MCF 10A (cell line): Measurements from ENCODE around the gene OR5J2. TPM values are rescaled to one million over a fixed set of nuclear protein-coding genes. Genes with fewer than 3 reads are reported as not detected.

Source experiments
- BruUV-seq: library from RNA; stranded (reverse); fragments of 400-500 nt; replicated peaks from 2 replicates; lab custom pipeline; 2021; lab: Mats Ljungman, UMichigan
- CTCF ChIA-PET: fragments of 300-600 bp; sonication (Branson Sonifier 250); formaldehyde crosslinking; extraction: SDS; loops from one replicate; lab custom pipeline; 2021; ENCODE audit warnings: antibody characterized with exemption, inconsistent platforms; lab: Yijun Ruan, JAX
- POLR2A ChIA-PET: fragments of 300-600, 350-650 bp; sonication (Branson Sonifier 250); formaldehyde crosslinking; extraction: SDS; loops from one replicate; lab custom pipeline; 2020; ENCODE audit warnings: antibody characterized with exemption, inconsistent platforms; lab: Yijun Ruan, JAX
- DNase-seq: peaks from one replicate; pipeline ENCODE4 v3.0.0-alpha.2; 2018; ENCODE audit not compliant: unreplicated experiment
- H3K27ac Mint-ChIP-seq: one replicate; pipeline ENCODE4 v1.8.0; 2022; ENCODE audit warnings: mild to moderate bottlenecking, low read depth, mixed read lengths; ENCODE audit not compliant: unreplicated experiment
- H3K27me3 Mint-ChIP-seq: one replicate; pipeline ENCODE4 v1.8.0; 2022; ENCODE audit warnings: mixed read lengths; ENCODE audit not compliant: insufficient read depth, unreplicated experiment
- H3K36me3 Mint-ChIP-seq: one replicate; pipeline ENCODE4 v1.8.0; 2022; ENCODE audit warnings: mild to moderate bottlenecking, moderate library complexity, mixed read lengths; ENCODE audit not compliant: insufficient read depth, unreplicated experiment
- H3K4me1 Mint-ChIP-seq: one replicate; pipeline ENCODE4 v1.8.0; 2022; ENCODE audit warnings: mixed read lengths; ENCODE audit not compliant: insufficient read depth, unreplicated experiment
- H3K4me3 Mint-ChIP-seq: one replicate; pipeline ENCODE4 v1.8.0; 2022; ENCODE audit warnings: mild to moderate bottlenecking, moderate library complexity, mixed read lengths; ENCODE audit not compliant: unreplicated experiment
- H3K9me3 Mint-ChIP-seq: one replicate; pipeline ENCODE4 v1.8.0; 2022; ENCODE audit warnings: mixed read lengths; ENCODE audit not compliant: unreplicated experiment
- intact Hi-C: fragments of 100-400 bp; cut with micrococcal nuclease; formaldehyde crosslinking; loops from 2 replicates; pipeline ENCODE4 v1.14.1; 2022
- total RNA-seq: library from RNA; stranded (reverse); gene quantifications from 2 replicates; pipeline ENCODE4 v1.2.3, GENCODE V29; 2022
- TF ChIP-seq, protein P1 (sequence below): fragments of 200-600 bp; IDR thresholded peaks from one replicate; pipeline ENCODE4 v1.8.0; 2022; ENCODE audit warnings: antibody characterized with exemption, mild to moderate bottlenecking; ENCODE audit not compliant: unreplicated experiment

The OR5J2 gene
- total RNA-seq, 1 experiment from 2014 or later, result not detected

DNA sequence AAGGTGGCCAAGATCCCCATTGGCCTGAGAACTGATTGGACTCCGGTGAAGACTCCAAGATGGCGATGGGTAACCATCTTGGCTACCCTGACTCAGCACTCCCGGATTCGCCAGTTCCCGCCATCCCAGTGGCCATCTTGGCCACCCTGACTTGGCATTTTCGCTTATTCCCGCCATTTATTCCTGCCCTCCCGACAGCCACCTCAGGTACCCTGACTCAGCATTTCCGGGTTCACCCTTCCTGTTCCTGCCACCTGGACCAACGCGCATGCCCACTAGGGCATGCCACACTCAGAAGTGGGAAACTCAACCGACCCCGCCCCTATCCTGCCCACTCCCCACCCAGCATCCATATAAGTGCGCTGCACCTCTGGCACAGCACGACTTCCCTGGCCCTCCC lies 24.1 kb upstream of the OR5J2 start:
- Mint-ChIP-seq H3K36me3 (no peaks in the 10 kb centered on the region), H3K27me3 (no peaks in the 10 kb centered on the region), H3K27ac (no peak overlapping the region), H3K4me1 (no peaks in the 10 kb centered on the region), H3K9me3 (peaks cover 48% of the 10 kb centered on the region), H3K4me3 (no peak overlapping the region)
- no TSS peak for BruUV-seq
- TF ChIP-seq, protein P1, sequence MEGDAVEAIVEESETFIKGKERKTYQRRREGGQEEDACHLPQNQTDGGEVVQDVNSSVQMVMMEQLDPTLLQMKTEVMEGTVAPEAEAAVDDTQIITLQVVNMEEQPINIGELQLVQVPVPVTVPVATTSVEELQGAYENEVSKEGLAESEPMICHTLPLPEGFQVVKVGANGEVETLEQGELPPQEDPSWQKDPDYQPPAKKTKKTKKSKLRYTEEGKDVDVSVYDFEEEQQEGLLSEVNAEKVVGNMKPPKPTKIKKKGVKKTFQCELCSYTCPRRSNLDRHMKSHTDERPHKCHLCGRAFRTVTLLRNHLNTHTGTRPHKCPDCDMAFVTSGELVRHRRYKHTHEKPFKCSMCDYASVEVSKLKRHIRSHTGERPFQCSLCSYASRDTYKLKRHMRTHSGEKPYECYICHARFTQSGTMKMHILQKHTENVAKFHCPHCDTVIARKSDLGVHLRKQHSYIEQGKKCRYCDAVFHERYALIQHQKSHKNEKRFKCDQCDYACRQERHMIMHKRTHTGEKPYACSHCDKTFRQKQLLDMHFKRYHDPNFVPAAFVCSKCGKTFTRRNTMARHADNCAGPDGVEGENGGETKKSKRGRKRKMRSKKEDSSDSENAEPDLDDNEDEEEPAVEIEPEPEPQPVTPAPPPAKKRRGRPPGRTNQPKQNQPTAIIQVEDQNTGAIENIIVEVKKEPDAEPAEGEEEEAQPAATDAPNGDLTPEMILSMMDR, result no peak
- CTCF ChIA-PET, result no interaction called here
- POLR2A ChIA-PET, result interaction anchor here (0.6 kb wide), 1 partner anchor 430 kb away, joined by 3 read pairs; no protein-coding TSS in a partner anchor
- DNase-seq, result no peak
- intact Hi-C loops, result no loop called here

DNA sequence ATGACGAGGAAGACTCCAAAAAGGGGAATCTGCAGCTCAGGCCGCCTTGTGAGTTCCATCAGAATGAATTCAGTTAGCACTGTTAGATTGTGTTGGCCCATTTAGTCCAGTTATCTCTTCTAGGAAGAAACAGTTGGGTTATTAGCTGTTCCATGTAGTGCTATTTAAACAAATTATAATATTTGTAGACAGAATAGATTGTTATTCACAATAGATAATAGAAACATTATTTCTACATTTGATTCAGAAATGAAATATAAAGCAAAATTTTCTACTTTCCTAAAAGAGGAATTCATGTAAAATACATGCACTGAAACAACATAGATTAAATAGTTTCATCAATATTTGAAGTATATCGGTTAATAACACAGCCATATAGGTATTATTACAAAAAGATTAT lies 16.2 kb upstream of the OR5J2 start, which contains the start of gene OR8K5:
TSS of gene OR8K5 (minus strand) at position 101 of the 400 bp plus-strand sequence. CDS start at position 101, 0 bp downstream.
- no peaks in the 10 kb centered on the region for H3K4me1 Mint-ChIP-seq
- no TSS peak for BruUV-seq
- TF ChIP-seq, protein P1, result no peak
- ChIA-PET POLR2A (no interaction called here), CTCF (no interaction called here)
- no peaks in the 10 kb centered on the region for H3K36me3 Mint-ChIP-seq
- peaks cover 18% of the 10 kb centered on the region for H3K9me3 Mint-ChIP-seq
- intact Hi-C loops, result no loop called here
- no peak for DNase-seq
- no peak within 1 kb of the TSS for H3K4me3 Mint-ChIP-seq
- H3K27me3 Mint-ChIP-seq, result no peaks in the 10 kb centered on the region
- no peak within 1 kb of the TSS for H3K27ac Mint-ChIP-seq

DNA sequence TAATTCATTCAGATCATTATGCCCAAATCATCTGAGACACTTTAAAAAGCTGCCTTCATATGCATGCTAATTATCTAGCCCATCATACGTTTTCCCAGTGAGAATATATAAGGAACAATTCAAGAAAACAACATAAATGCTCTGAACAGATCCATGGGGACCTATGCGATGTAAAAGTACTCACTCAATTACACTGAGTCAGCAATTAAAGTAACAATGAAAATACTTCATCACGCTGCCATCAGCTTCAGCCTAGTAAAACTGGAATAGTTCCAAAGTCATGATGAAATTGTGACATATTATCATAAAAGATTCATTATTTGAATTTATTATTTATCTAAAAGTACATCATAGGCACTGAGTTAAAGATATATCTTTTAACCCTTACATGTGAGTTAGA lies 12.6 kb upstream of the OR5J2 start:
- Mint-ChIP-seq H3K36me3 (no peaks in the 10 kb centered on the region), H3K4me1 (no peaks in the 10 kb centered on the region), H3K4me3 (no peak overlapping the region), H3K27me3 (no peaks in the 10 kb centered on the region), H3K9me3 (peaks cover 15% of the 10 kb centered on the region), H3K27ac (no peak overlapping the region)
- TF ChIP-seq, protein P1, result no peak
- DNase-seq, result no peak
- intact Hi-C loops, result no loop called here
- ChIA-PET CTCF (no interaction called here), POLR2A (no interaction called here)
- BruUV-seq, result no TSS peak

DNA sequence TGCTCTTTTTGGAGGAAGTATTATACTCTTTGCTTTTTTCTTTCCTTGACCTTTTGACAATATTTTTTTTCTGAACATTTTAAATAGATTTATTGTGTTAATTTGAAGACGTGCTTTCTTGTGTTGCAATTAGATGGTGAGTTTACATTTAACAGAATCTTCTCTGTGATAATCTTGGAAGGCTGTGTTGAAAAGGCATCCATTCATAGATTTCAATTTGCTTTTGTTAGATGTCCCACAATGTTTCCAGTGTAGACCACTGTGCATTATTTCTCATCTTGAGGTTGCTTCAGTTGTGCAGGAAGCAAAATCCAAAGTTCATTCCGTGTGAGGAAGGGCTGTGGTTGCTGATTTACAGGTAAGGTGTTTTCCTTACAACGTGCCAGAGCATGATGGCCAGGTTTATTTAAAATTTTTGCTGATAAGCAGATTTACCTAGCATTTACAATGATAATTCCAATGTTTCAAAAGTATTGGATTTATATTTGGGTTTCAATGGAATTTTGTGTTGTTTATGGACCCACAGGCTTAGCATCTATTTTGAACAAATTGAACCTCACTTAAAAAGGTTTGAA lies 4.1 kb upstream of the OR5J2 start:
- peaks cover 22% of the 10 kb centered on the region for H3K9me3 Mint-ChIP-seq
- CTCF ChIA-PET, result no interaction called here
- no TSS peak for BruUV-seq
- H3K4me3 Mint-ChIP-seq, result no peak overlapping the region
- H3K36me3 Mint-ChIP-seq, result no peaks in the 10 kb centered on the region
- no peak for DNase-seq
- no peaks in the 10 kb centered on the region for H3K4me1 Mint-ChIP-seq
- no peaks in the 10 kb centered on the region for H3K27me3 Mint-ChIP-seq
- intact Hi-C loops, result no loop called here
- no peak overlapping the region for H3K27ac Mint-ChIP-seq
- POLR2A ChIA-PET, result no interaction called here
- TF ChIP-seq, protein P1, result no peak
